NCI-H2196 (cell line): Measurements from ENCODE around the gene KCTD19.

Source experiments
- DNase-seq: peaks from one replicate; lab custom pipeline; 2025; ENCODE audit not compliant: unreplicated experiment; lab: John Stamatoyannopoulos, UW

KCTD19 gene

DNA sequence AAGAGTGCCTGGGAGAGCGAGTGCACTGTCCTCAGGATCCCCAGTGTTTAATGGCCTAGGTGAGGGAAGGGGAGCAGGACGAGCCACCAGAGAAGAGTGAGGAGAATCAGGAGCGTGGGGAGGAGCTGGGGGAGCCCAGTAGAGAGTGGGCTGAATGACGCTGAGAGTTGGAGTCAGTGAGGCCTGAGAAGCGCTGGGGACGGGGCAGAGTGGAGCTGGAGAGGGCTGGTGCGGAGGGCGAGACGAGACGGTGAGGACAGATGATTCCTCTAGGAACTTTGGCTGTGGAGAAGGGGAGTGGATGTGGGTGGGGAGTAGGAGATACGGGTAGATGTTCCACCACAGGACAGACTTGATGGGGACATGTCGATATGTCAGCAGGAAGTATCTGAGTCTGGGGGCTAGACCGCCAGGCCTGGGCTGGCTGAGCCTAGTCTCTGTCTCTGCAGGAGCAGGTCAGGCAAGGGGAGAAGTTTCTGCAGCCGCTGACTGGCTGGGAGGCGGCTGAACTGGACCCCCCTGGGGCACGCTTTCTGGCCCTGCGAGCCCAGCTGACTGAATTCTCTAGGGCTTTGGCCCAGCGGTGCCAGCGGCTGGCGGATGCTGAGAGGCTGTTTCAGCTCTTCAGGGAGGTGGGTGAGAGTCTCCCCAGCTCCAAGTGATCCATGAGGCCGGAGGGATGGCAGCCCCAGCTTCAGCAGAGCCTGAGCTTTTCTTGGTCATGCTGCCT, 42.5 kb downstream of the KCTD19 start:
- no peak for DNase-seq

DNA sequence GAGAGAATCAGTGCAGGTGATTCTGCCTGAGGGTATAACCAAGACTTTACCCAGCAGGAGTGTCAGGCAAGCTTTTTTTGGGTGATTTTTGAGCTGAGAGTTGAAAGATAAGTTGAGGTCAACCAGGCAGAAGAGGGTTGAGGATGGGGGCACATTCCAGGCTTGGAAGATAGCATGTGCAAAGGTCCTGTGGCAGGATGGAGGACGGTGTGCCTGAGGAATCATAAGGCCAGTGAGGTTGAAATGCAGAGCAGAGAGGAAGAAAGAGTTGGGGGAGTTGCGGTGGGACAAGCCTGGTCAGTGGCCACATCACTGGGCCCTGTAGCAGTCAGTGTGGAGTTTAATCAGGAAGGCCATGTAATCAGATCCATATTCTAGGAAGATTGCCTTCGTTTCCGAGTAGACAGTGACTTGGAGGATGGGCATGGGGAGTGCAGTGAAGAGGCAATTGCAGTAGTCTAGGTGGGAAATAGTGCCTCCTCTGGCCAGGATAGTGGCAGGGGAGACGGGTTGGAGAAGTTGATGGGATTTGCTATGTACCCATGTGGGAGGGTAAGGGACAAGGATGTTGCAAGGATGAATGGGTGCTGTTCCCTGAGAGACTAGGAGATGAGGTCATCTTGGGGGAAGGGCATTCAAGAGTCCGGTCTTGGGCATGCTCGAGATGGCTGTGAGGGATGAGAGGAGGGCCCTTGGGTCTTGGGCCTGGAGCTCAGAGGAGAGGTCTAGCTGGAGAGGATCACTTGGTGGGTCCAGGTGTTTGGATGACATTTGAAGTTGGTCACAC, 43.3 kb downstream of the KCTD19 start:
- DNase-seq, result no peak

DNA sequence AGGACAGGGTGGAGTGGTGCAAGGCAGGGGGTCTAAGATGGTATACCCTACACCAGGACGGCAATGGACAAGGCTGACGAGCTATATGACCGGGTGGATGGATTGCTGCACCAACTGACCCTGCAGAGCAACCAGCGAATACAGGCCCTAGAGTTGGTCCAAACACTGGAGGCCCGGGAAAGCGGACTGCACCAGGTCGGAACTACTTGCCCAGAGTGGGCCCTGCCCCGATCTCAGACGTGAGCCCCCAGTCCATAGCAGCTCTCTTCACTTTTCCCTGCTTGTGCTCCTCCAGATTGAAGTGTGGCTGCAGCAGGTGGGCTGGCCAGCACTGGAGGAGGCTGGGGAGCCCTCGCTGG, 44.1 kb downstream of the KCTD19 start:
- DNase-seq, result no peak

DNA sequence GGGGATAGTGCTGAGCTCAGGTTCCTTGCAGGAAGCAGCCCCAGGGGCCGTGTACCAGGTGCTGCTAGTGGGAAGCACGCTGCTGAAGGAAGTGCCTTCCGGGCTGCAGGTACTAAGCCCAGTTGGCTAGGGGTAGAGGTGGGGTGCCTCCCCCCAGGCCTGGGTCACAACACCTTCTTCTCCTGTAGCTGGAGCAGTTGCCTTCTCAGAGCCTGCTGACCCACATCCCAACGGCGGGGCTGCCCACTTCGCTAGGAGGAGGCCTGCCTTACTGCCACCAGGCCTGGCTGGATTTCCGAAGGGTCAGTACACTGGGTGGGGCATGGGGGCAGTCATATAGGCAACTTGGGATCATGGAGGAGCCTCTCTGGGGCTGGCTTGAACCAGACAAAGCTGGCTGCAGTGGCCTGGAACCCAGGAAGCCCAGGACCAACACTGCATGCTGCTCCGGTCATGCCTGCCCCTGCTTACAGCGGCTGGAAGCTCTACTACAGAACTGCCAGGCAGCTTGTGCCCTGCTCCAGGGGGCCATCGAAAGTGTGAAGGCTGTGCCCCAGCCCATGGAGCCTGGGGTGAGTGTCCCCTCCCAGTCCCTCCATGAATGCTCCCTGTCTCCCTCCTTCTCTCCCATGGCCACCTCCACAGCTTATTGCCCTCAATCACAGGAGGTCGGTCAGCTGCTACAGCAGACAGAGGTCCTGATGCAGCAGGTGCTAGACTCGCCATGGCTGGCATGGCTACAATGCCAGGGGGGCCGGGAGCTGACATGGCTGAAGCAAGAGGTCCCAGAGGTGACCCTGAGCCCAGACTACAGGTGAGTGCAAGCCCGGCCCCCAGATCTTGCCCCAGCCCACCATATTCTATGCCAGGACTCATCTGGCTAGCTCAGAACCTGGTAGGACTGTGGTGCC, 44.8 kb downstream of the KCTD19 start:
- DNase-seq, result no peak

DNA sequence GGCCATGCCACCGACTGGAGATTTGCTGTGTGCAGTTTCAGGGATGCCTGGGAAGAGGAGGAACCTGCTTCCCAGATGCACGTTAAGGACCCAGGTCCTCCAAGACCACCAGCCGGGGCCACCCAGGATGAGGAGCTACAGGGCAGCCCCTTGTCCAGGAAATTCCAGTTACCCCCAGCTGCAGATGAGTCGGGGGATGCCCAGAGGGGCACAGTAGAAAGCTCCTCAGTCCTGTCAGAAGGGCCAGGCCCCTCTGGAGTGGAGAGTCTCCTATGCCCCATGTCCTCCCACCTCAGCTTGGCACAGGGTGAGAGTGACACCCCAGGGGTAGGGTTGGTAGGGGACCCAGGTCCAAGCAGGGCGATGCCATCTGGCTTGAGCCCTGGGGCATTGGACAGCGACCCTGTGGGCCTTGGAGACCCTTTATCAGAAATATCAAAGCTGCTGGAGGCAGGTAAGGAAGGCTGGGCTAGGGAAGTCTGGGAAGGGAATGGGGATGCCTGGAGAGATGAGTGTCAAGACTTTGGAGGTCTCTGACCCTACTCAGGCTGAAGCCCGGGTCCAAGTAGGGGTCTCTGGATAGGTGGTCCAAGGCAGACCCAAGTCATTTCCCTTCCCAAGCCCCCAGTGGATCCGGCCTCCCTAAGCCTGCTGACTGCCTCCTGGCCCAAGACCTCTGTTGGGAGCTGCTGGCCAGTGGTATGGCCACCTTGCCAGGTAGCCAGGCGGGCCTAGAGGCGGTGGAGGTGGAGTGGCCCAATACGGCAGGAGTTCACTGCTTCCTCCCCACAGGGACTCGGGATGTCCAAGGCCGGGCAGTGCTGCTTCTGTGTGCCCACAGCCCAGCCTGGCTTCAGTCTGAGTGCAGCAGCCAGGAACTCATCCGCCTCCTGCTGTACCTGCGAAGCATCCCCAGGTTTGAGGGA, 46.2 kb downstream of the KCTD19 start:
- DNase-seq, result no peak

DNA sequence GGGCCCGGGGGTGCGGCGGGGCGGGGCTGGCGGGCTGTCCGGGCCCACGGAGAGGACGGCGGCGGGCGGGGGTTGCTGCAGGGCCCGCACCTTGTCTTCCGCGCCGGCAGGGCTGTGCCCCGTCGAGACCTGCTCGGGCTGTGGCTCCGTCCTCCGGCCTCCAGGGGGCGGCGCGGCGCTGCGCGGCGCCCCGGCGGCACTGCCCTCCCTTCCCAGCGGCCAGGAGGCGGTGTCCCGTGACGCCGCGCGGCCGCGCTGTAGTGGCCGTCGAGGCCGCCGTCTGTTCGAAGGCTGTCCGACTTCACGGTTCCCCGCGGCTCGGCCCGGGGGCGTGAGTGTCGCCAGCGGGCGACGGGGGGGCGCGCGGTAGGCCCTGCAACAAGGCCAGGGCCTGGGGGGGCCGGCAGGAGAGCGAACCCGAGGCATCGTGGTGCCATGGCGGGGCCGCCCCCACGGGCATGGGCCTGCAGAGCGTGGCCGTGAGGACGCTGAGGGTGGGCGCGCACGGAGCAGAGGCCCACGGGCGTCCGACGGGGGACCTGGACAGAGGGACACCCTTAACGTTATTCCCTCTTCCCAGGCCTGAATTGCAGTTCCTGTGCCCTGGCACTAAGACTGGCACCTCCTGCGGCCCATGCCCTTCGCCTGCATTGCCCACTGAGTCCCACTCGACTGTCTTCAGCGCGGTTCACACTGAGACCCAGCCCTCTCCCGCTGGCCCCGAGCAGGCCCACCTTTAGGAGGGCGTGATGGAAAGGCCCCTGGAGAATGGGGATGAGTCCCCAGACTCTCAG, 47.0 kb downstream of the KCTD19 start, which contains the start of gene PLEKHG4:
PLEKHG4 (plus strand) TSS at position 237 of the 794 bp plus-strand sequence; CDS start at position 750, 513 bp downstream.
- peak; percentile 69 for DNase-seq

DNA sequence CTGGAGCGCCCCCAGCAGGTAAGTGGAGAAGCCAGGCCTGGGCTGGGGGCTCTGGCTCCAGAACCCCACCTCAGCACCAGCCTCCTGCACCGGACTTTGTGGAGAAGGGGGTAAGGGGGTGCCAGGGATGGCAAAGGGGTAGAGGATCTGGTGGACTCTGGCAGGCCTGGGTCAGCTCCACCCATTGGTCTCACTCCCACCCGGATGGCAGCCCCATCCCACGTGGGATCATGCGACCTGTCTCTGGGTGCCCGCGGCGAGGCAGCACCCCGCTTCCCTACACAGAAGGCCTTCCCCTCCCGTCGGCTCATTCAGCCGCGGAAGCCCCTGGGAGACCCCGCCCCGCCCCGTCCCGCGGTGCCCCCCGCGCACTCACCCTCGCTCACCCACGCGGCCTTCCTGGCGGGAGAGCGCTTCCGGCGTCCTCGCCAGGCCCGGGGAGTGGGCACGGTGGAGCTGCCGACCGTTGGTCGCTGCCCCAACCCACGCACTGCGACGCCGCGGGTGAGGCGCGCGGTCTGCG, 47.7 kb downstream of the KCTD19 start:
- no peak for DNase-seq

DNA sequence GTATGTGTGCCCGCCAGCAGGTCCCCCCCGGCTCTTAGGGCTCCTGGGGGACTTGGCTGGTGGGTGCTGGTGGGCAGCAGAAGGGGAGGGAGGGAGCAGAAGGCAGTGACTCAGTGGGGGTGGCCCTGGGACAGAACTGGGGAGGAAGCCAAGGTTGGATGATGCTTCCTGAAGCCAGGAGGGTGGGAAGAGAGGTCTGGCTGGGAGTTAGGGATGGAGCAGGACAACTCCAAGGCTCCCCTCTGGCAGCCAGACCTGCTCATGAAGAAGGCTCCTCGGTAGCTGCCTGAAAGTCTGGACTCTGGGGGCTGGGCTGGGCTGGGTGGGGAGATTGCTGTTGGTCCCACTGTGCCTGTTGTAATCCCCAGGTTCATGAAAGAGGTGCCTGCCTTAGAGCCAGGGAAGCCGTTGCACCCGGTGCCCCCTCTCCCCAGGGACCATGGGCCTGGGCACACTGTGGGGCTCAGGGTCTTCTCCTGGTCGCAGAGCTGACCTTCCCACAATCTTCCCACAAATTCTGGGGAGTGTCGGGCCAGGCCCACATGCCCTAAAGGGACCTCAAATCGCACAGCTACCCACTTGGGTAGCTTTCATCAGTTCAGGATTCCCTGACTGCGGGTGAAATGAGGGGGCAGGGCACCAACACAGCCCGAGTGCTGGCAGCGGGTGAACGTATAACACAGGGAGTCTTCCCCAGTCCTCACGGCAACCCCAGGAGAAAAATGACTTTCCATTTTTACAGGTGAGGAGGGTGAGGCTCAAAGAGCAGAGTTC, 48.4 kb downstream of the KCTD19 start:
- no peak for DNase-seq

DNA sequence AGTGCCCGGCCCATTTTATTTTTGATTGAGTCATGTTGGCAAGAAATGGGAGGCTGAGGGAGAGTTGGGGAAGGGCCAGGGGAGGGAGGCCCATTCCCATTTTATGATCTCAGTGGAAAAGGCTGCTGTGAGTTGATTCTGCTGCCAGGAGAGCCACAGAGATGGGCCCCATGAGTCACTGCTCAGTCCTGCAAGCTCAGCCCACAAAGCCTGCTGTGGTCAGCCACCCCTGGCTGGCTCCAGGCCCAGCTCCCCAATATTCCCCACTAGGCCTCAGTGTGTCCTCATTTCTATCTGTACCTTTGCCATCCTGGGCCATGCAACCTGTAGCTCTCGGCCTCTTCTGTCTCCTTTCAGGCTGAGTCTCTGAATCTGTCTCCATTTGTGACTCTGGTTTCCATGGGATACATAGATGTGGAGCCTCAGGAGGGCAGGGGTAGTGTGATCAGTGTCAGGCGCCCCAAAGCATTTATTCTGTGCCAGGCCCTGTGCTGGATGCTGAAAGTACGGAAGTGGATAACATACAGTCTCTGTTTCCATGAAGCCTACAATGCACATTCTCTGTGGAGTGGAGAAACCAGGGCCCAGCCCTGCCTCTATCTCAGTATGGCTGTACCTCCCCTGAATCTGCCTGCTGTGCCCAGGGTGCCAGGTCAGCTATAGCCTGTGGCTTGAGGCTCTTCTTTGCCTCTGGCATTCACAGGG, 49.1 kb downstream of the KCTD19 start:
- no peak for DNase-seq

DNA sequence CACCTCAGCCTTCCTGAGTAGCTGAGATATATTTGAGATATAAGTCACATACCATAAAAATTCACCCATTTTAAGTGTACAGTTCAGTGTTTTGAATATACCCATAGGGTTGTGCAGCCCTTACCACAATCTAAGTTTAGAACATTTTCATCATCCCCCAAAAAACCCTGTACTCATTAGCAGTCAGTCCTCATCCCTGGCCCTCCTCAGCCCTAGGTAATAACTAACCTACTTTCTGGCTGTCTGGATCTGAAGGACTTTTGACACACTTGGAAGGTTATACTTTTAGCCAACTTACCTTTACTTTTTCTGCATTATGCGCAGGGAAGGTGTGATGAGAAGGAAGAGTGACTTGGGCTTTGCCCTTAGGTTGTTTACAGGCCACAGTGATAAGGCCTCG, 51.2 kb downstream of the KCTD19 start:
- DNase-seq, result no peak

DNA sequence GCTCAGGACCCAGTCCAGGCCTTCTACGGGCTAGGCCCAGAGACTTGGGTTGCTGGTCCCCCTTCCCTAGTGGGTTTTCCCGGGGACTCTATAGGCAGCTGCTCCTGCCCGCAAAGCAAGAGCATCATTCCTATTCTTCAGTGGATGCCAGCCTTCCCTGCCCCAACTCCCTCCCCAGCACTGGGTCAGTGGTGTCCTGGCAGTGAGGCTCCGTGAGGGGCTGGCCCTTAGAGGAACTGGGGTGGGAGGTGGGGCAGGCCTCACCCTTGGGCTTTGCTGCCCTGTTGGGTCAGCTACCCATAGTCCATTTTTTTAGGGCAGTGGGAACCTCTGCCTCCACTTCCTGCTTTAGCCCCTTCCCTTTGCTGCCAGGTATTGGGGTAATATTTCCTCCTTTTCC, 55.1 kb downstream of the KCTD19 start:
- no peak for DNase-seq

DNA sequence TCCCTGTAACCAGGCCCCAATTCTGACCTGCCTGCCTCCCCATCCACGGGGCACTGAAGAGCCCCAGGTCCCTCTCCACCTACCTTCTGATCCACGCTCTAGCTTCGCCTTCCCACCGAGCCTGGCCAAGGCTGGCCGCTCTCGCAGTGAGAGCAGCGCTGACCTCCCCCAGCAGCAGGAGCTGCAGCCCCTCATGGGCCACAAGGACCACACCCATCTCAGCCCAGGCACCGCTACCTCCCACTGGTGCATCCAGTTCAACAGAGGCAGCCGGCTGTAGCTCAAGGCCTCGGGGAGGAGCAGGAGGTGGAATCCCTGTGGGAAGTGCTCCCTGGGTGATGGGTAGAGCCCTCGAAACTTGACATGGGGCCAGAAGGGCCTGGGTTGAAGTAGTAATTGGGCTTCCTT, 55.6 kb downstream of the KCTD19 start:
- DNase-seq, result no peak

DNA sequence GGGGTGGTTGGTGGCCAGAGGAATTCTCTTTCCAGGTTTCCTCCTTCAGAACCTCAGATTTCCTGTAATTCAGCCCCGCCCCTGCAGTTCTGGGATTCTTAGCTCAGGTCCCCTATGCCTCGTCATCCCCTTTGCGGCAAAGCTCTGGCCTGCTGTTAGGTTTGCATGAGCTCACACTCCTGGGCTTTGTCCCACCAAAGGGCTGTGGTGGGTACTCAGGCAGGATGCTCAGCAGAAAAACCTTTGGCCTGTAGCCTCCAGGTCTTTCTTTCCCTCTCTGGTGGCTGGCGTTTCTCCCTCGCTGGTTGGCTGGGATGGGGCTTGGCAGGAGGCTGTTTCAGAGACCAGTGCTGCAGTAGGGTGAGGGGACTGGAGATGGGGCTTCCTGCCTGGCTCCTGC, 56.8 kb downstream of the KCTD19 start:
- no peak for DNase-seq

DNA sequence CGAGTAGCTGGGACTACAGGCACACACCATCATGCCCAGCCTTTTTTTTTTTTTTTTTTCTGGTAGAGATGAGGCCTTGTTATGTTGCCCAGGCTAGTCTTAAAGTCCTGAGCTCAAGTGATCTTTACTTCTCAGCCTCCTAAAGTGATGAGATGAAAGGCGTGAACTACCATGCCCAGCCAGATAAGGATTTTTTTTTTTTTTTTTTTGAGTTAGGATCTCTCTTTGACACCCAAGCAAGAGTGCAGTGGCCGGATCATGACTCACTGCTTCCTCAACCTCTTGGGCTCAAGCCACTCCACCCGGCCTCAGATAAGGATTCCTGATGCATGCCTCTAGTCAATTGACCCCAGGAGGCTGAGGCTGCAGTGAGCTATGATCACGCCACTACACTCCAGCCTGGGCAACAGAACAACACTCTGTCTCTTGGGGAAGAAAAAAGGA, 58.4 kb downstream of the KCTD19 start:
- DNase-seq, result no peak

DNA sequence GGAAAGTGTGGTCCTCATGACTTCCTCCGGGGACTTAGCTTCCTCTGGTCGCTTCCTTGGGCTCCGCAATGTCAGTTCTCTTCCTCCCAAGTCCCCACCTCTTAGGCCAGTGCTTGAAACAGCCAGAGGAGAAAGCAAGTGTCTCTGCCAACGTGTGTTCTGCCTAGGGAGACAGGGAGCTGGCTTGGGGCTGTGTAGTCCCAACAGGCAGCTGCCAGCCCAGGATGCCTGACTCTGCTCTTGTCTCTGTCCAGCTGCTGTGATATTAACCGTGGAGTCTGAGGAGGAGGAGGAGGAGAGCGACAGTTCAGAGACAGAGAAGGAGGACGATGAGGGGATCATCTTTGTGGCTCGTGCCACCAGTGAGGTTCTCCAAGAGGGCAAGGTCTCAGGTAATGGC, 60.7 kb downstream of the KCTD19 start:
- no peak for DNase-seq

DNA sequence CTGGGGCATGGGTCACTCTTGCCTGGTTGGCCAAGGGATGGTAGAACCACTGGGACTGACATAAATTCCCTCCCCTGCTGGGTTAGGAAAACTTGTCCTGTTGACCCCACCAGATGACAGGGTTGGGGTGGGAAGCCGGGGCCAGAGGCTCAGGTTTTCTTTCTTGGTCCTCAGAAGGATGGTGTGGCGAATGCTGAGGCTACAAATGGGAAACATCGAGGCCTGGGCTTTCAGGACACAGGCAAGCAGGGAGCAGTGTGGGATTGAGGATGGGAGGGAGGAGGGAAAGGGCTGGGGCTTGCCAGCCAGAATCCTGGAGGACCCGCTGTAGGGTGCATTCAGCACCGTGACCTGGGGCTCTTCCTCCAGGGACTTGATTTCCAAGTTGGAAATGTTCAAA, 61.7 kb downstream of the KCTD19 start:
- DNase-seq, result no peak

DNA sequence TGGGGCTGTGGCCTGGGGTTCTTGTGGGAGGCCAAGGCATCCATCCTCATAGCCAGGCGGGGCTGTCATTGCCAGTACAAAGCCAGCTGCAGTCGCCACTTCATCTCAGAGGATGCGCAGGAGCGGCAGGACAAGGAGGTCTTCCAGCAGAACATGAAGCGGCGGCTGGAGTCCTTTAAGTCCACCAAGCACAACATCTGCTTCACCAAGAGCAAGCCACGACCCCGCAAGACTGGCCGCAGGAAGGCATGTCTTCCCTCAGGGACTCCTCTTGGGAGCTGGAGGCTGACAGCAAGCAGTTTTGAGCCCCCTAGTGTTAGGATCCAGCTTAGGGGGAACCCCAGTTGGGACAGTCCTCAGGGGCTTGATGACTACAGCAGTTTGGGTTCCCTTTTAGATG, 62.3 kb downstream of the KCTD19 start:
- DNase-seq, result no peak

DNA sequence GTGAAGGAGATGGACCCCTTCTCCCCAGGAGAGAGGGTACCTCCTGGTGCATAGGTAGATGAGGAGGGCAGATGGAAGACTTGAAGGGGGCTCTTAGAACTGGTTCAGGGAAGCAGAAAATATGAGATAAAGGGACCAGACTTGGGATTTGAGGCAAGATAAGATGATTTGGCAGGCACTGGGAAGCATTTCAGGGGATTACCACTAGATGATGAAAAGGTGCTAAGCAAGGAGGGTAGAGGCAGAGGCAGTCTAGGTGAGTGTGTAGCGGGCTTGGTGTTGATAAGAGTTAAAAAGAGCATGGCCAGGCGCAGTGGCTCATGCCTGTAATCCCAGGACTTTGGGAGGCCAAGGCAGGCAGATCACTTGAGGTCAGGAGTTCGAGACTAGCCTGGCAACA, 63.3 kb downstream of the KCTD19 start:
- DNase-seq, result no peak
